RKO (cell line): Measurements from ENCODE around the gene SLC13A5.

Experiments
- DNase-seq: peaks from one replicate; pipeline ENCODE4 v3.0.0-alpha.2; 2016; ENCODE audit warnings: low spot score

The SLC13A5 gene

GRCh38 chr17:6638046-6638908 lies 74.9 kb downstream of the SLC13A5 start:
- DNase-seq = no peak

GRCh38 chr17:6637458-6637840 lies 75.7 kb downstream of the SLC13A5 start:
- no peak for DNase-seq

GRCh38 chr17:6636616-6637457 lies 76.3 kb downstream of the SLC13A5 start:
- DNase-seq = no peak

- DNase-seq = no peak
These were observed 77.1 kb downstream of the SLC13A5 start for GRCh38 chr17:6636105-6636504.
